SH-SY5Y (cell line): ENCODE data around the gene BACE2.

Source experiments
- GATA2 ChIP-seq: IDR thresholded peaks from 2 replicates; pipeline ENCODE4 v1.6.1; 2011; ENCODE audit warnings: mild to moderate bottlenecking, low read depth, low read length
- GATA3 ChIP-seq: IDR thresholded peaks from 2 replicates; pipeline ENCODE4 v1.6.1; 2011; ENCODE audit warnings: low read depth, mild to moderate bottlenecking, low read length, moderate library complexity

Gene BACE2

DNA sequence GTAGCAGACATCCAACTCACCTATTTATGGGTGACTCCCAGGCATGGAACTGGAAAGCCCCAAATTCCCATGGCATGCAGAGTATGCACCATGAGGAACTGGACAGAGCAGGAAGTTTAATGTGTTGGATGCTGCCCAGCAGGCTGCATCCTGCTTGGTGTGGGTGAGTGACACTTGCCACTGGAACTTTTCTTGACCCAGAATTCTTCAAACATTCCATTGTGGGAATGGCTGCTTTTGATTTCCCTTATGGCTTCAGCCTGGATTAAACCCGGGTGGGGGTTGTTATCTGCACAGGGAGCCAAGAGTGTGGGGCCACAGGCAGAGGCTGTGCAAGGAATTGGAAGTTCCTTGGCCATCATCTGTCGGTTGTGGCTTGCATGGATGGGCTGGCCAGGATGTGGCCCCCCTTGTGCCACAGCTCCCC, 26.9 kb upstream of the BACE2 start:
- TF ChIP-seq GATA2 (no peak), GATA3 (no peak)

- TF ChIP-seq GATA3 (no peak), GATA2 (no peak)
Measured at GRCh38 chr21:41142051-41142795, 25.7 kb upstream of the BACE2 start.

- TF ChIP-seq GATA2 (no peak), GATA3 (no peak)
Measured at GRCh38 chr21:41143596-41144325, 24.2 kb upstream of the BACE2 start.

- TF ChIP-seq GATA3 (no peak), GATA2 (no peak)
Measured at GRCh38 chr21:41147096-41147978, 20.6 kb upstream of the BACE2 start.

- no peak for TF ChIP-seq GATA3
- no peak for TF ChIP-seq GATA2
Measured at GRCh38 chr21:41147979-41148355, 20.0 kb upstream of the BACE2 start.

DNA sequence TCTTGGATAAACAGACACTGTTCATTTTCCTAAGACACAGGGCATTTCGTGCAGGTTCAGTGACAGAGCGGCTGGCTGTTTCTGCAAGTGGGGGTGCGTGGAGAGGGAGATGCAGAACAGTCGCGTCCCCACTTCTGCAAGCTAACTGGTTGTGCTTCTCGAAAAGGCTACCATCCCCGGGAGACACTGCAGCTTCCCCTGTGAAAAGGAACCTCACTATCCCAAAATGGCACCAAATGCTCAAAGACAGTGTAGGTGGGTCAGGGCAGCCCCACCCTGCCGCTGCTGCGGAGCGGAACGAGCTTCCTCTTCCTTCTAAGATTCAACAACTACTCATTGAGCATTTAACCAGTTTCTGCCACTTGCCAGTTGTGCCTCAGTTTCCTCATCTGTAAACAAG, 19.2 kb upstream of the BACE2 start:
- no peak for TF ChIP-seq GATA3
- TF ChIP-seq GATA2: no peak

GRCh38 chr21:41149199-41149598, 18.8 kb upstream of the BACE2 start:
- TF ChIP-seq GATA2: no peak
- TF ChIP-seq GATA3: no peak

GRCh38 chr21:41152147-41152546, 15.8 kb upstream of the BACE2 start:
- no peak for TF ChIP-seq GATA3
- TF ChIP-seq GATA2: no peak

GRCh38 chr21:41153443-41153842, 14.5 kb upstream of the BACE2 start:
- TF ChIP-seq GATA3: no peak
- TF ChIP-seq GATA2: no peak

- TF ChIP-seq GATA3 (no peak), GATA2 (no peak)
Measured at GRCh38 chr21:41156142-41156541, 11.8 kb upstream of the BACE2 start.

- TF ChIP-seq GATA2 (no peak), GATA3 (no peak)
Measured at GRCh38 chr21:41158026-41158425, 9.9 kb upstream of the BACE2 start.

DNA sequence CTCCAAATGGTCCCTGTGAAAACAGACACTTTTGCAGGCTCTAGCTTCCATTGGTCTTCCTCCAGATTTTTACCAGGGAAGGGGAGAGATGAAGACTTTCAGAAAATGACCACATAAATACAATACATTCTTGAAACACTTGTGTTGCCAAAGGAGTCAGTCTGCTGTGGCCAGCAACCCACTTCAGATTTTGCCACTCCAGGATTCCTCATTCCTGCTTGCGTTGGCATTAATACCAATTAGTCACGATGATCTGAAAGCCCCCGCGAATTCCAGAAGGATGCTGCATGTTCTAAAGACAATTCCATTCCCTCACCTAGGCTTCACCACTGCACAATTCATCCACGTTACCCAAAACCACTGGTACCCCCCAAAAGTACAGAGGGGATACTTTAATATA, 7.9 kb upstream of the BACE2 start:
- TF ChIP-seq GATA2 (no peak), GATA3 (no peak)

- TF ChIP-seq GATA2 (no peak), GATA3 (no peak)
Measured at GRCh38 chr21:41161428-41161827, 6.5 kb upstream of the BACE2 start.

DNA sequence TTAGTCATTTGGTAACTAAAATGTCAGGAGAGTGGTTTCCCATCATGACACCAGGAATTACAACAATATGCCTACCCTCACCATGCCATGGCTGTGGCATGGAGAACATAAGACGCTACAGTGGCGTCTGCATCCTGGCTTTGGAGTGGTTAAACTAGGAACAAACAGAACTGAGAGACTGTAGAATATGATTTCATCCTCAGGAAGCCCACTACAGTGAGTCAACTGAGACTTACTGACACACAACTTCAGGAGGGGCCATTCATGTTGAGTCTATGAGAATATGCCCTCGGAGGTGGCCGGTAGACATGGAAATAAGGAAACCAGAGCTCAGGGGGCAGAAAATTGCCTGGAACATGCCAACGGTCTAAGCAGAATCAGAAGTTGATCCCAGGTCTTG, 5.9 kb upstream of the BACE2 start:
- TF ChIP-seq GATA2: no peak
- TF ChIP-seq GATA3: no peak

GRCh38 chr21:41163091-41163490, 4.9 kb upstream of the BACE2 start:
- TF ChIP-seq GATA3 (no peak), GATA2 (no peak)
